ENCODE results near the gene TCFL5.

GRCh38 chr20:62799036-62799435 lies 62.6 kb downstream of the TCFL5 start:
- TF ChIP-seq NFE2L1 (CRISPR knock-in tag; IDR thresholded peaks at IDR 0.05), result no peak
- no peak for TF ChIP-seq TEAD4 (CRISPR knock-in tag; IDR thresholded peaks at IDR 0.05)
- no peak for TF ChIP-seq CTCF (IDR thresholded peaks at IDR 0.05)
- TF ChIP-seq MAX (CRISPR knock-in tag; IDR thresholded peaks at IDR 0.05), result no peak

Data from WTC11 (cell line).